ENCODE results near the gene TBCE. TPM values are rescaled to one million over a fixed set of nuclear protein-coding genes. Genes with fewer than 3 reads are reported as not detected.
"Not testable (repeated sequence)": the region's sequence is repeated elsewhere in the genome, so short reads cannot be mapped to it uniquely, and the experiment has no call there.

The TBCE gene
- total RNA-seq, 1 donor = 22.8 TPM

DNA sequence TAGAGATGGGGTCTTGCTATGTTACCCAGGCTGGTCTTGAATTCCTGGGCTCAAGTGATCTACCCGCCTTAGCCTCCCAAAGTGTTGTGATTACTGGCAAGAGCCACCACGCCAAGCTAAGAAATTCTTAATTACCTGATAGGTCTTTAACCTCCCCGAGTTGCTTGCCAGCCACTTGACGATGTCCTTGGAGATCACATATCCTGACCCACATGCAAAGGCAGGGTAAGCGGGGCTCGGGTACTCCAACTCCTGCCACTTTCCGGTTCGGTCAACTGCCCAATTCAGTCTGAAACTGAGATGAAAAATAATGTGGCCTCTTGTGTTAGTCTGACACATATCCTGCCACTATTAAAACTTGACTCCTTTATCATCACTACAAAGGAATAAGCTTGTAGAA lies 86.8 kb downstream of the TBCE start:
- H3K4me1 ChIP-seq (ENCODE audit: insufficient read depth, low read length) = no peaks in the 10 kb centered on the region
- H3K9me3 ChIP-seq (ENCODE audit: low read depth, low read length) = no peaks in the 10 kb centered on the region
- TF ChIP-seq, protein P1, sequence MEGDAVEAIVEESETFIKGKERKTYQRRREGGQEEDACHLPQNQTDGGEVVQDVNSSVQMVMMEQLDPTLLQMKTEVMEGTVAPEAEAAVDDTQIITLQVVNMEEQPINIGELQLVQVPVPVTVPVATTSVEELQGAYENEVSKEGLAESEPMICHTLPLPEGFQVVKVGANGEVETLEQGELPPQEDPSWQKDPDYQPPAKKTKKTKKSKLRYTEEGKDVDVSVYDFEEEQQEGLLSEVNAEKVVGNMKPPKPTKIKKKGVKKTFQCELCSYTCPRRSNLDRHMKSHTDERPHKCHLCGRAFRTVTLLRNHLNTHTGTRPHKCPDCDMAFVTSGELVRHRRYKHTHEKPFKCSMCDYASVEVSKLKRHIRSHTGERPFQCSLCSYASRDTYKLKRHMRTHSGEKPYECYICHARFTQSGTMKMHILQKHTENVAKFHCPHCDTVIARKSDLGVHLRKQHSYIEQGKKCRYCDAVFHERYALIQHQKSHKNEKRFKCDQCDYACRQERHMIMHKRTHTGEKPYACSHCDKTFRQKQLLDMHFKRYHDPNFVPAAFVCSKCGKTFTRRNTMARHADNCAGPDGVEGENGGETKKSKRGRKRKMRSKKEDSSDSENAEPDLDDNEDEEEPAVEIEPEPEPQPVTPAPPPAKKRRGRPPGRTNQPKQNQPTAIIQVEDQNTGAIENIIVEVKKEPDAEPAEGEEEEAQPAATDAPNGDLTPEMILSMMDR (IDR thresholded peaks at IDR 0.05; ENCODE audit: extremely low read depth, low read depth, low read length) = no peak
- H3K4me3 ChIP-seq (ENCODE audit: insufficient read depth, low read length) = no peak overlapping the region
- H3K36me3 ChIP-seq (ENCODE audit: insufficient read depth, low read length) = peaks cover 29% of the 10 kb centered on the region
- H3K27ac ChIP-seq (ENCODE audit: low read depth, low read length) = no peak overlapping the region
- no peak overlapping the region for H3K4me2 ChIP-seq (ENCODE audit: insufficient read depth, low read length)
- DNase-seq (ENCODE audit: insufficient read length, low spot score, missing footprints) = no peak
- H3K79me2 ChIP-seq (ENCODE audit: insufficient read depth, low read length) = no peaks in the 10 kb centered on the region
- H3K27me3 ChIP-seq (ENCODE audit: insufficient read depth, low read length) = no peaks in the 10 kb centered on the region
- no peak overlapping the region for H2AFZ ChIP-seq (ENCODE audit: low read length)
- no peaks in the 10 kb centered on the region for H4K20me1 ChIP-seq (ENCODE audit: insufficient read depth, low read length)

DNA sequence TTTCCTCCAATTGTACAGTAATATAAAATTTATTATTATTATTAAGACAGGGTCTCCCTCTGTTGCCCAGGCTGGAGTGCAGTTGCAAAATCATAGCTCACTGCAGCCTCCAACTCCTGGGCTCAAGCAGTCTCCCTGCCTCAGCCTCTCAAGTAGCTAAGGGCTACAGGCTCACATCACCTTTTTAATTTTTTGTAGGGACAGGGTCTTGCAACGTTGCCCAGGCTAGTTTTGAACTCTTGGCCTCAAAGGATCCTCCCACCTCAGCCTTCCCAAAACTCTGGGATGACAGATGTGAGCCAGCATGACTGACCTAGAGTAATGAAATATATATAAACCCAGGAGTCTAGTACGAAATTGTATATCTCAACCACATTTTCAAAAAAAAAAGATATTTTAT lies 87.9 kb downstream of the TBCE start:
- Histone ChIP-seq H3K27ac (ENCODE audit: low read depth, low read length) (no peak overlapping the region), H3K9me3 (ENCODE audit: low read depth, low read length) (no peaks in the 10 kb centered on the region), H3K4me1 (ENCODE audit: insufficient read depth, low read length) (no peaks in the 10 kb centered on the region), H3K36me3 (ENCODE audit: insufficient read depth, low read length) (peaks cover 23% of the 10 kb centered on the region), H4K20me1 (ENCODE audit: insufficient read depth, low read length) (no peaks in the 10 kb centered on the region), H3K4me2 (ENCODE audit: insufficient read depth, low read length) (no peak overlapping the region), H3K4me3 (ENCODE audit: insufficient read depth, low read length) (no peak overlapping the region), H3K79me2 (ENCODE audit: insufficient read depth, low read length) (no peaks in the 10 kb centered on the region), H3K27me3 (ENCODE audit: insufficient read depth, low read length) (no peaks in the 10 kb centered on the region), H2AFZ (ENCODE audit: low read length) (no peak overlapping the region)
- DNase-seq (ENCODE audit: insufficient read length, low spot score, missing footprints) = no peak
- TF ChIP-seq, protein P1 (IDR thresholded peaks at IDR 0.05; ENCODE audit: extremely low read depth, low read depth, low read length) = no peak

DNA sequence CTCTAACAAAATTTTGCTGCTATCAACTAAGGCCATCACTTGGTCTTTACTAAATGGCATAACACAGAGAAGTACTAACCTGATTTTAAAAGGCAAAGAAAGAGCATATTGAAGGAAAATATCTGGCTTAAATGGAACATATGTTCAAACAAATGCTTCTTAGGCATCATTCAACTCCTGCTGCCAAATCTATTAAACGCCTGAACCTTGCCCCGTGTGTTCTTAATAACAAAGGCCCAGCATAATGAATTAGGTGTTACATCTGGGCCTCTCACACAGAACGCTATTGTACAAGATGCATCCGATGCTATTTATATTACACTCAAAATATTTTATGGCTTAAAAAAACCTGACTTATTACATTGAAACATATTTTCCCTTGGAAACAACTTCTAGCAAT lies 88.6 kb downstream of the TBCE start:
- H3K27ac ChIP-seq (ENCODE audit: low read depth, low read length) = no peak overlapping the region
- no peaks in the 10 kb centered on the region for H3K9me3 ChIP-seq (ENCODE audit: low read depth, low read length)
- no peak overlapping the region for H3K4me3 ChIP-seq (ENCODE audit: insufficient read depth, low read length)
- H3K4me1 ChIP-seq (ENCODE audit: insufficient read depth, low read length) = no peaks in the 10 kb centered on the region
- no peaks in the 10 kb centered on the region for H3K27me3 ChIP-seq (ENCODE audit: insufficient read depth, low read length)
- no peaks in the 10 kb centered on the region for H3K79me2 ChIP-seq (ENCODE audit: insufficient read depth, low read length)
- DNase-seq (ENCODE audit: insufficient read length, low spot score, missing footprints) = no peak
- no peak overlapping the region for H3K4me2 ChIP-seq (ENCODE audit: insufficient read depth, low read length)
- H2AFZ ChIP-seq (ENCODE audit: low read length) = no peak overlapping the region
- no peaks in the 10 kb centered on the region for H4K20me1 ChIP-seq (ENCODE audit: insufficient read depth, low read length)
- H3K36me3 ChIP-seq (ENCODE audit: insufficient read depth, low read length) = peaks cover 16% of the 10 kb centered on the region
- TF ChIP-seq, protein P1 (IDR thresholded peaks at IDR 0.05; ENCODE audit: extremely low read depth, low read depth, low read length) = no peak

DNA sequence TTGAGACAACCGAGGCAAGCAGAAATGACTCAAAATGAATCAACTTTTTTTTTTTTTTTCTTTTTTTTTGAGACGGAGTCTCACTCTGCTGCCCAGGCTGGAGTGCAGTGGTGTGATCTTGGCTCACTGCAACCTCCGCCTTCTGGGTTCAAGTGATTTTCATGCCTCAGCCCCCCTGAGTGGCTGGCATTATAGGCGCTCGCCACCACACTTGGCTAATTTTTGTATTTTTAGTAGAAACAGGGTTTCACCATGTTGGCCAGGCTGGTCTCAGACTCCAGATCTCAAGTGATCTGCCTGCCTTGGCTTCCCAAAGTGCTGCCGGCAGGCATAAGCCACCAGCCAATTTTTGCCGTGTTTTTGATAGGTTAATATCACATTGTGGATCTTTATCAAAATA lies 90.6 kb downstream of the TBCE start:
- not testable (repeated sequence) for H3K27me3 ChIP-seq (ENCODE audit: insufficient read depth, low read length); DNase-seq (ENCODE audit: insufficient read length, low spot score, missing footprints); H3K4me2 ChIP-seq (ENCODE audit: insufficient read depth, low read length); H3K79me2 ChIP-seq (ENCODE audit: insufficient read depth, low read length); H2AFZ ChIP-seq (ENCODE audit: low read length); H4K20me1 ChIP-seq (ENCODE audit: insufficient read depth, low read length); H3K9me3 ChIP-seq (ENCODE audit: low read depth, low read length); H3K4me1 ChIP-seq (ENCODE audit: insufficient read depth, low read length); H3K4me3 ChIP-seq (ENCODE audit: insufficient read depth, low read length); H3K27ac ChIP-seq (ENCODE audit: low read depth, low read length)
- H3K36me3 ChIP-seq (ENCODE audit: insufficient read depth, low read length) = peaks cover 16% of the 10 kb centered on the region

Data from osteoblast (primary cell).